Measurements from ENCODE around the gene SYT9.

GRCh38 chr11:7245341-7245740, 6.4 kb upstream of the SYT9 start:
- TF ChIP-seq CTCF (IDR thresholded peaks at IDR 0.05; ENCODE audit: extremely low read depth in 1 of 2, insufficient read depth in 1 of 2, low read depth in 1 of 2, low read length in 2 of 2) (no peak), POLR2AphosphoS5 (IDR thresholded peaks at IDR 0.05; ENCODE audit: insufficient read depth, low read depth, low read length) (no peak), POLR2A (IDR thresholded peaks at IDR 0.05; ENCODE audit: low read depth, low read length) (no peak), EZH2 (IDR thresholded peaks at IDR 0.05; ENCODE audit: borderline replicate concordance, low read depth, low read length, severe bottlenecking) (no peak), MAX (IDR thresholded peaks at IDR 0.05; ENCODE audit: insufficient read depth, insufficient read length) (no peak), MYC (IDR thresholded peaks at IDR 0.05; ENCODE audit: low read depth, low read length) (no peak), JUN (IDR thresholded peaks at IDR 0.05; ENCODE audit: borderline replicate concordance, insufficient read depth, insufficient read length, low read depth) (no peak), GATA2 (IDR thresholded peaks at IDR 0.05; ENCODE audit: insufficient read depth, insufficient read length, low read depth, low read length) (no peak), FOS (IDR thresholded peaks at IDR 0.05; ENCODE audit: borderline replicate concordance, insufficient read depth, low read length) (no peak)

Data from endothelial cell of umbilical vein (primary cell).